IMR-90 (cell line): ENCODE data around the gene RFT1.

Source experiments
- MAFK ChIP-seq: IDR thresholded peaks from 2 replicates; pipeline ENCODE4 v1.6.1; 2012; ENCODE audit warnings: low read depth, low read length, improper control_type of control experiment
- POLR2A ChIP-seq: IDR thresholded peaks from 2 replicates; pipeline ENCODE4 v1.6.1; 2012; ENCODE audit warnings: mild to moderate bottlenecking, low read depth, low read length
- TF ChIP-seq, protein P1 (sequence below): fragments of 150-350 bp; IDR thresholded peaks from 2 replicates; pipeline ENCODE4 v1.6.1; 2017; ENCODE audit warnings: mild to moderate bottlenecking, antibody characterized with exemption, low read length, low read depth

DNA sequence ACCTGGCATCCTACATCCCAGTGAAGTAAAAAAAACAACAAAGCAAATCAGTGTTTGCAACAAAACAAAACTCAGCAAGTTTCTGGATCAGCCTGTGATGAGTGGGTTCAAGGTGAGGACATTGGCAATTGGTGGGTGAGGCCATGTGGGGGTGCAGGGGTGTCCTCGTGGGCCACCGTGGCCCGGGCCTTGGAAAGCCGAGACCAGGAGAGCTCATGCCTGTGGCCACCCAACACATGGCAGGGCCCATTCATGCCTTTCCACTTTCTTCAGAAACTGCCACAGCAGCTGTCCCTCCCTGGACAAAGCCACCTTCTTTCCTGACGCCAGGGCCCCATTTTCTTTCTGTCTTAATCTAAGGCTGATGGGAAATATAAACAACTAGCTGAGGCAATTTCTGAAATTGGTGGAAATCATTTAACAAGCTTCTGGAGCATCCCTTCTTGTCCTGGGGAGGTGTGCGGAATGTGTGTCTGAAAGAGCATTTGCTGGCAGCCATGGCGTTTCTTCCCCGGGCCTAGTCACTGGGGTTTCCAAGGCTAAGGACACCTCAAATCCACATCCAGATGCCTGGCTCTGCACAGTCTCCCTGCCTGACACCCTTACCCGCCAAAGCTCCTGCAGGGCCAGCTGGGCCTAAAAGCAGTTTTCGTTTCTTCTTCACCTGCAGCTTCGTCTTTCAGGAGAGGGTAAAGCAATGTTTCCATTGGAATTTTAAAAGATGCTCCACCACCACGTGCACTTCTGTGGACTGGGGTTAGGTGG is 50.3 kb downstream of the RFT1 start:
- TF ChIP-seq, protein P1, sequence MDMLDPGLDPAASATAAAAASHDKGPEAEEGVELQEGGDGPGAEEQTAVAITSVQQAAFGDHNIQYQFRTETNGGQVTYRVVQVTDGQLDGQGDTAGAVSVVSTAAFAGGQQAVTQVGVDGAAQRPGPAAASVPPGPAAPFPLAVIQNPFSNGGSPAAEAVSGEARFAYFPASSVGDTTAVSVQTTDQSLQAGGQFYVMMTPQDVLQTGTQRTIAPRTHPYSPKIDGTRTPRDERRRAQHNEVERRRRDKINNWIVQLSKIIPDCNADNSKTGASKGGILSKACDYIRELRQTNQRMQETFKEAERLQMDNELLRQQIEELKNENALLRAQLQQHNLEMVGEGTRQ = no peak
- TF ChIP-seq POLR2A = no peak
- TF ChIP-seq MAFK = no peak
